ENCODE measurements around the gene TMEM115.

TMEM115 gene

GRCh38 chr3:50375258-50375931 lies 16.1 kb upstream of the TMEM115 start:
- DNase-seq (ENCODE audit: low spot score) = no peak

GRCh38 chr3:50374363-50375257 lies 15.3 kb upstream of the TMEM115 start:
- DNase-seq (ENCODE audit: low spot score) = no peak

GRCh38 chr3:50373146-50374051 lies 14.1 kb upstream of the TMEM115 start:
- DNase-seq (ENCODE audit: low spot score) = no peak

GRCh38 chr3:50372349-50372748 lies 13.0 kb upstream of the TMEM115 start:
- DNase-seq (ENCODE audit: low spot score) = no peak

GRCh38 chr3:50371133-50371685 lies 11.9 kb upstream of the TMEM115 start:
- no peak for DNase-seq (ENCODE audit: low spot score)

GRCh38 chr3:50370594-50370993 lies 11.3 kb upstream of the TMEM115 start:
- DNase-seq (ENCODE audit: low spot score) = no peak

GRCh38 chr3:50369012-50369670 lies 9.8 kb upstream of the TMEM115 start:
- no peak for DNase-seq (ENCODE audit: low spot score)

- no peak for DNase-seq (ENCODE audit: low spot score)
Observed at GRCh38 chr3:50365842-50366220, 6.5 kb upstream of the TMEM115 start.

GRCh38 chr3:50365080-50365841 lies 5.9 kb upstream of the TMEM115 start:
- DNase-seq (ENCODE audit: low spot score) = peak; percentile 71

GRCh38 chr3:50364573-50365079 lies 5.3 kb upstream of the TMEM115 start:
- DNase-seq (ENCODE audit: low spot score) = no peak

- no peak for DNase-seq (ENCODE audit: low spot score)
Observed at GRCh38 chr3:50359760-50360110, 414 bp upstream of the TMEM115 start.

- DNase-seq (ENCODE audit: low spot score) = no peak
Observed at GRCh38 chr3:50358355-50358910, 888 bp downstream of the TMEM115 start.

GRCh38 chr3:50357481-50357880 lies 1.8 kb downstream of the TMEM115 start:
- DNase-seq (ENCODE audit: low spot score) = no peak

- no peak for DNase-seq (ENCODE audit: low spot score)
Observed at GRCh38 chr3:50356553-50356952, 2.8 kb downstream of the TMEM115 start.

- no peak for DNase-seq (ENCODE audit: low spot score)
Observed at GRCh38 chr3:50355829-50356552, 3.3 kb downstream of the TMEM115 start.

- no peak for DNase-seq (ENCODE audit: low spot score)
Observed at GRCh38 chr3:50354850-50355249, 4.5 kb downstream of the TMEM115 start.

- no peak for DNase-seq (ENCODE audit: low spot score)
Observed at GRCh38 chr3:50354186-50354764, 5.0 kb downstream of the TMEM115 start.

GRCh38 chr3:50353245-50354004 lies 5.9 kb downstream of the TMEM115 start:
- no peak for DNase-seq (ENCODE audit: low spot score)

Measured in putamen (tissue), 1 donor.